CD4-positive, alpha-beta memory T cell (primary cell): ENCODE results near the gene TMEM205. TPM values are rescaled to one million over a fixed set of nuclear protein-coding genes. Genes with fewer than 3 reads are reported as not detected.

Experiments used
- CTCF ChIA-PET: fragments of 350-600 bp; sonication (Branson Sonifier 250); formaldehyde crosslinking; loops from one replicate; lab custom pipeline; 2021; ENCODE audit warnings: inconsistent platforms; ENCODE audit not compliant: partially characterized antibody; lab: Charles Lee
- POLR2A ChIA-PET: fragments of 350-600 bp; sonication (Branson Sonifier 250); formaldehyde crosslinking; loops from one replicate; lab custom pipeline; 2021; ENCODE audit not compliant: partially characterized antibody; lab: Charles Lee
- DNase-seq, 5 donors: peaks; one replicate each; pipeline versions ENCODE4 v3.0.0 to v3.0.0-alpha.2; 2020 to 2022; ENCODE audit warnings: mixed read lengths in 1 of 5
- H3K27ac ChIP-seq: one replicate; pipeline ENCODE4 v1.7.0; 2013; ENCODE audit warnings: low read depth, low read length
- H3K27me3 ChIP-seq: 2 replicates; pipeline ENCODE4 v1.7.0; 2013; ENCODE audit warnings: mild to moderate bottlenecking, low read length, moderate library complexity; ENCODE audit not compliant: insufficient read depth
- H3K36me3 ChIP-seq: 2 replicates; pipeline ENCODE4 v1.7.0; 2013; ENCODE audit warnings: mild to moderate bottlenecking, low read length, moderate library complexity; ENCODE audit not compliant: insufficient read depth
- H3K4me1 ChIP-seq: 2 replicates; pipeline ENCODE4 v1.7.0; 2013; ENCODE audit warnings: mild to moderate bottlenecking, low read length, moderate library complexity; ENCODE audit not compliant: insufficient read depth
- H3K4me3 ChIP-seq, 2 donors: one replicate each; pipeline ENCODE4 v1.7.0; 2013; ENCODE audit warnings: low read length in 2 of 2, mild to moderate bottlenecking in 1 of 2
- H3K9me3 ChIP-seq, 2 donors: one replicate each; pipeline ENCODE4 v1.7.0; 2013; ENCODE audit warnings: low read length in 2 of 2, control low read depth in 1 of 2; ENCODE audit not compliant: control insufficient read depth in 1 of 2
- H3K27ac Mint-ChIP-seq, 7 donors: one replicate each; pipeline ENCODE4 v1.8.0; 2020 to 2021; ENCODE audit warnings: mixed read lengths in 7 of 7, mild to moderate bottlenecking in 6 of 7, inconsistent platforms in 3 of 7, moderate library complexity in 3 of 7
- H3K27me3 Mint-ChIP-seq, 2 donors: one replicate each; pipeline ENCODE4 v1.8.0; 2020 to 2021; ENCODE audit warnings: mixed read lengths in 2 of 2
- H3K36me3 Mint-ChIP-seq, 2 donors: one replicate each; pipeline ENCODE4 v1.8.0; 2020 to 2021; ENCODE audit warnings: mixed read lengths in 2 of 2, inconsistent platforms in 1 of 2, mild to moderate bottlenecking in 1 of 2
- H3K4me1 Mint-ChIP-seq, 4 donors: one replicate each; pipeline ENCODE4 v1.8.0; 2020 to 2021; ENCODE audit warnings: mixed read lengths in 4 of 4, mild to moderate bottlenecking in 1 of 4
- H3K4me3 Mint-ChIP-seq, 8 donors: one replicate each; pipeline ENCODE4 v1.8.0; 2020 to 2021; ENCODE audit warnings: mixed read lengths in 8 of 8, mild to moderate bottlenecking in 7 of 8, moderate library complexity in 6 of 8, inconsistent platforms in 3 of 8
- H3K9me3 Mint-ChIP-seq, 8 donors: one replicate each; pipeline ENCODE4 v1.8.0; 2020 to 2021; ENCODE audit warnings: mixed read lengths in 8 of 8, mild to moderate bottlenecking in 5 of 8, inconsistent platforms in 3 of 8, moderate library complexity in 1 of 8
- intact Hi-C: fragments of 100-400 bp; cut with micrococcal nuclease; formaldehyde crosslinking; loops from one replicate; pipeline ENCODE4 v1.15.1; 2023
- polyA plus RNA-seq, 2 donors: library from polyadenylated mRNA; unstranded; fragments of 300-500 nt; fragmentation: Illumina TruSeq; gene quantifications; one replicate each; pipeline ENCODE4 v1.2.3, GENCODE V29; 2021
- total RNA-seq, 2 experiments: library from RNA; stranded (reverse); gene quantifications; one replicate each; pipeline ENCODE4 v1.2.3, GENCODE V29; 2021

Gene TMEM205
- total and polyA plus RNA-seq, 4 experiments from 2014 or later, result 26.1 to 86.3 (median 42.3) TPM

DNA sequence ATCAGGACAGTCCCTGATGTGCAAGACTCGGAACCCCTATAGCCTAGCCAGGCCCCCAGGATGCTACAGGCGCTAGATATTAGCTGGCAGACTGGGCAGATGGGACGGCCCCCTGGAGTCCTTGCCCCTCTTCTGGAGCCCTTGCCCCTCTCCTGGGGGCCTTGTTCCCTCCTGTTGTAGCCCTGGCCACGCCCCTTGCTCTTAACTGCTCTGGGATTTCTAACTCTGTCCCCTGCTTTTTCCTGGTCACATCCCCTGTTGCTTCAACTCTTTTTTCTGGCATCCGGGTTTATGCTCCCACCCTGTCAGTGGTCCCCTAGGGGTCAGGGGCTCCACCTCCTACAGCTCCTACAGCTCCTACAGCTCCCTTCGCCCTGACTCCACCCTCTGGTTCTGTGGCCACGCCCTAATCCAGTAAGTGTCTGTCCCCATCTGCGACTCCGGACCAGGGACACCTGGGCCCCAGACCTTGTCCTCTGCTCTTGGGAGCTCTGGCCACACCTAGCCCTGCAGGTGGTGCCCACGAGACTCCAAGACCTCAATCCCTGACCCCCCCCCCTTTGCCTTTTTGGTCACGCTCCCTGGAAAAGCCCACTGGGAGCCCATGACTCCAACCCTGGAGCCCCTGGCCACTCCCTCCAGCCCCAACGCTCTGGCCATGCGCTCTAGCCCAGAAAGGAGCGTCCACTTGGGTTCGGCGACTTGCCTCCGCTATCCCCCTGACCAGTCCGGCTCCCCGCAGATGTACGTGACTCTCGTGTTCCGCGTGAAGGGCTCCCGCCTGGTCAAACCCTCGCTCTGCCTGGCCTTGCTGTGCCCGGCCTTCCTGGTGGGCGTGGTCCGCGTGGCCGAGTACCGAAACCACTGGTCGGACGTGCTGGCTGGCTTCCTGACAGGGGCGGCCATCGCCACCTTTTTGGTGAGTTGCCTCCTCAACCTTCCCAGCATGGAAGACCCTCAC is 16.0 kb upstream of the TMEM205 start:
- no peak overlapping the region for H3K27ac Mint-ChIP-seq
- Histone ChIP-seq H3K4me1 (no peaks in the 10 kb centered on the region), H3K9me3 (no peaks in the 10 kb centered on the region), H3K4me3 (no peak overlapping the region), H3K27me3 (no peaks in the 10 kb centered on the region), H3K27ac (no peak overlapping the region), H3K36me3 (no peaks in the 10 kb centered on the region)
- no peak overlapping the region for H3K4me3 Mint-ChIP-seq
- no peak for DNase-seq
- intact Hi-C loops, result no loop called here
- no peaks in the 10 kb centered on the region for H3K9me3 Mint-ChIP-seq
- H3K36me3 Mint-ChIP-seq, result peaks cover 5 to 9% of the 10 kb centered on the region in 2 donors
- ChIA-PET POLR2A (interaction anchor here (0.7 to 1.0 kb wide), 2 partner anchors 13 to 1755 kb away, joined by 3 read pairs; partner anchors contain the start of gene SWSAP1), CTCF (no interaction called here)
- no peaks in the 10 kb centered on the region for H3K27me3 Mint-ChIP-seq
- no peaks in the 10 kb centered on the region for H3K4me1 Mint-ChIP-seq

- intact Hi-C loops, result no loop called here
- CTCF ChIA-PET, result no interaction called here
- no peak overlapping the region for H3K4me3 ChIP-seq
- no peak for DNase-seq
- Mint-ChIP-seq H3K4me3 (no peak overlapping the region), H3K36me3 (peaks cover 5 to 9% of the 10 kb centered on the region in 2 donors), H3K9me3 (no peaks in the 10 kb centered on the region), H3K4me1 (peaks cover 2 to 6% (median 3%) of the 10 kb centered on the region in 4 donors), H3K27me3 (no peaks in the 10 kb centered on the region), H3K27ac (no peak overlapping the region)
- no peaks in the 10 kb centered on the region for H3K9me3 ChIP-seq
- H3K27me3 ChIP-seq, result no peaks in the 10 kb centered on the region
- H3K36me3 ChIP-seq, result no peaks in the 10 kb centered on the region
- H3K27ac ChIP-seq, result no peak overlapping the region
- peaks cover under 1% of the 10 kb centered on the region for H3K4me1 ChIP-seq
- POLR2A ChIA-PET, result interaction anchor here (1.0 kb wide), 2 partner anchors 14 to 19 kb away, joined by 3 read pairs; partner anchors contain the start of gene SWSAP1
Observed at GRCh38 chr19:11361037-11361770, 15.1 kb upstream of the TMEM205 start.

GRCh38 chr19:11359421-11359820 is 13.4 kb upstream of the TMEM205 start:
- H3K27ac ChIP-seq, result no peak overlapping the region
- H3K36me3 ChIP-seq, result no peaks in the 10 kb centered on the region
- no peak overlapping the region for H3K4me3 ChIP-seq
- Mint-ChIP-seq H3K27ac (no peak overlapping the region), H3K4me1 (peaks cover 9 to 19% (median 10%) of the 10 kb centered on the region in 4 donors), H3K4me3 (no peak overlapping the region), H3K27me3 (no peaks in the 10 kb centered on the region), H3K36me3 (peaks cover 0 to under 1% of the 10 kb centered on the region in 2 donors), H3K9me3 (no peaks in the 10 kb centered on the region)
- no peak for DNase-seq
- POLR2A ChIA-PET, result interaction anchor here (2.0 kb wide), 1 partner anchor 15 kb away, joined by 5 read pairs; the partner anchor contains the start of gene SWSAP1
- H3K27me3 ChIP-seq, result no peaks in the 10 kb centered on the region
- H3K4me1 ChIP-seq, result peaks cover 11% of the 10 kb centered on the region
- no peaks in the 10 kb centered on the region for H3K9me3 ChIP-seq
- CTCF ChIA-PET, result interaction anchor here (1.1 kb wide), 1 partner anchor 21 kb away, joined by 3 read pairs; no protein-coding TSS in a partner anchor
- intact Hi-C loops, result no loop called here

- intact Hi-C loops, result no loop called here
- H3K4me1 ChIP-seq, result peaks cover 11% of the 10 kb centered on the region
- POLR2A ChIA-PET, result interaction anchor here (1.6 kb wide), 1 partner anchor 24 kb away, joined by 3 read pairs; no protein-coding TSS in a partner anchor
- Mint-ChIP-seq H3K4me3 (peak overlapping the region in 5 of 8 donors; percentile 64 to 86 (median 85)), H3K27ac (peak overlapping the region in 2 of 7 donors; percentile 35 to 44), H3K9me3 (no peaks in the 10 kb centered on the region), H3K36me3 (no peaks in the 10 kb centered on the region), H3K4me1 (peaks cover 9 to 23% (median 11%) of the 10 kb centered on the region in 4 donors), H3K27me3 (no peaks in the 10 kb centered on the region)
- no peaks in the 10 kb centered on the region for H3K27me3 ChIP-seq
- CTCF ChIA-PET, result no interaction called here
- no peaks in the 10 kb centered on the region for H3K9me3 ChIP-seq
- H3K4me3 ChIP-seq, result no peak overlapping the region
- H3K27ac ChIP-seq, result no peak overlapping the region
- H3K36me3 ChIP-seq, result no peaks in the 10 kb centered on the region
- DNase-seq, result no peak
Observed at GRCh38 chr19:11356676-11357550, 10.8 kb upstream of the TMEM205 start.

GRCh38 chr19:11356074-11356397 is 10.0 kb upstream of the TMEM205 start:
- Mint-ChIP-seq H3K4me3 (peak overlapping the region; percentile 64 to 86 (median 78)), H3K27ac (peak overlapping the region in 6 of 7 donors; percentile 11 to 91 (median 48)), H3K4me1 (peaks cover 9 to 23% (median 11%) of the 10 kb centered on the region in 4 donors), H3K9me3 (no peaks in the 10 kb centered on the region), H3K36me3 (no peaks in the 10 kb centered on the region), H3K27me3 (no peaks in the 10 kb centered on the region)
- intact Hi-C loops, result no loop called here
- ChIA-PET CTCF (no interaction called here), POLR2A (no interaction called here)
- H3K27me3 ChIP-seq, result no peaks in the 10 kb centered on the region
- H3K27ac ChIP-seq, result no peak overlapping the region
- peaks cover 11% of the 10 kb centered on the region for H3K4me1 ChIP-seq
- DNase-seq, result no peak
- no peaks in the 10 kb centered on the region for H3K9me3 ChIP-seq
- H3K4me3 ChIP-seq, result peak overlapping the region in 1 of 2 donors; percentile 41
- H3K36me3 ChIP-seq, result no peaks in the 10 kb centered on the region

- no peaks in the 10 kb centered on the region for H3K27me3 Mint-ChIP-seq
- no peaks in the 10 kb centered on the region for H3K9me3 ChIP-seq
- CTCF ChIA-PET, result no interaction called here
- no peak within 1 kb of the TSS for H3K27ac ChIP-seq
- no peaks in the 10 kb centered on the region for H3K36me3 ChIP-seq
- H3K27me3 ChIP-seq, result no peaks in the 10 kb centered on the region
- H3K4me1 Mint-ChIP-seq, result peaks cover 9 to 23% (median 11%) of the 10 kb centered on the region in 4 donors
- no peaks in the 10 kb centered on the region for H3K36me3 Mint-ChIP-seq
- peak within 1 kb of the TSS; percentile 64 to 86 (median 78) for H3K4me3 Mint-ChIP-seq
- peak within 1 kb of the TSS in 6 of 7 donors; percentile 11 to 91 (median 68) for H3K27ac Mint-ChIP-seq
- POLR2A ChIA-PET, result interaction anchor here (0.6 kb wide), 1 partner anchor 19 kb away, joined by 3 read pairs; the partner anchor contains the start of gene SWSAP1
- peak within 1 kb of the TSS in 1 of 2 donors; percentile 41 for H3K4me3 ChIP-seq
- peak; percentile 79 to 91 (median 81) for DNase-seq
- intact Hi-C loops, result no loop called here
- H3K9me3 Mint-ChIP-seq, result no peaks in the 10 kb centered on the region
- peaks cover 11% of the 10 kb centered on the region for H3K4me1 ChIP-seq
Observed at GRCh38 chr19:11355160-11356073, 9.3 kb upstream of the TMEM205 start, which contains the start of gene PLPPR2. Gene PLPPR2, plus strand, starts transcription at chr19:11355432. Its CDS starts 2,242 bp downstream, at chr19:11357674.
